Mesodermal cell (in vitro differentiated cells): ENCODE results near the gene RNU11. TPM values are rescaled to one million over a fixed set of nuclear protein-coding genes. Genes with fewer than 3 reads are reported as not detected.
A peak's percentile ranks its signal among the peaks of the same experiment; 100 is the strongest.

Experiments used
- H3K27ac ChIP-seq: 2 replicates; pipeline ENCODE4 v1.7.0; 2013; ENCODE audit warnings: mild to moderate bottlenecking, low read depth, low read length, moderate library complexity; ENCODE audit not compliant: severe bottlenecking
- H3K36me3 ChIP-seq: 2 replicates; pipeline ENCODE4 v1.7.1; 2013; ENCODE audit warnings: mild to moderate bottlenecking, low read length, moderate library complexity; ENCODE audit not compliant: control insufficient read depth, insufficient read depth
- H3K4me1 ChIP-seq: one replicate; pipeline ENCODE4 v1.7.1; 2013; ENCODE audit warnings: mild to moderate bottlenecking, low read length; ENCODE audit not compliant: insufficient read depth, control insufficient read depth, poor library complexity, severe bottlenecking
- H3K4me3 ChIP-seq: 2 replicates; pipeline ENCODE4 v1.7.0; 2013; ENCODE audit warnings: low read length, control low read depth, mild to moderate bottlenecking; ENCODE audit not compliant: insufficient read depth, poor library complexity, severe bottlenecking; ENCODE audit errors: extremely low read depth
- H3K9me3 ChIP-seq: 2 replicates; pipeline ENCODE4 v1.7.1; 2013; ENCODE audit warnings: mild to moderate bottlenecking, low read length, moderate library complexity; ENCODE audit not compliant: control insufficient read depth
- WGBS, 2 experiments: methylation state at CpG; one replicate each; pipeline ENCODE4 v1.1.5; 2013; ENCODE audit warnings: missing lambda C conversion rate in 2 of 2; ENCODE audit not compliant: insufficient coverage in 2 of 2; 5-methylcytosine and 5-hydroxymethylcytosine counted together
- polyA plus RNA-seq, 2 experiments: library from polyadenylated mRNA; stranded (reverse); fragments of 50-300 nt; gene quantifications; one replicate each; pipeline ENCODE4 v1.2.3, GENCODE V29; 2013

Gene RNU11
- polyA plus RNA-seq (2013, experiment 1 of 2) = 1,799 TPM
- polyA plus RNA-seq (2013, experiment 2 of 2) = 2,691 TPM

DNA sequence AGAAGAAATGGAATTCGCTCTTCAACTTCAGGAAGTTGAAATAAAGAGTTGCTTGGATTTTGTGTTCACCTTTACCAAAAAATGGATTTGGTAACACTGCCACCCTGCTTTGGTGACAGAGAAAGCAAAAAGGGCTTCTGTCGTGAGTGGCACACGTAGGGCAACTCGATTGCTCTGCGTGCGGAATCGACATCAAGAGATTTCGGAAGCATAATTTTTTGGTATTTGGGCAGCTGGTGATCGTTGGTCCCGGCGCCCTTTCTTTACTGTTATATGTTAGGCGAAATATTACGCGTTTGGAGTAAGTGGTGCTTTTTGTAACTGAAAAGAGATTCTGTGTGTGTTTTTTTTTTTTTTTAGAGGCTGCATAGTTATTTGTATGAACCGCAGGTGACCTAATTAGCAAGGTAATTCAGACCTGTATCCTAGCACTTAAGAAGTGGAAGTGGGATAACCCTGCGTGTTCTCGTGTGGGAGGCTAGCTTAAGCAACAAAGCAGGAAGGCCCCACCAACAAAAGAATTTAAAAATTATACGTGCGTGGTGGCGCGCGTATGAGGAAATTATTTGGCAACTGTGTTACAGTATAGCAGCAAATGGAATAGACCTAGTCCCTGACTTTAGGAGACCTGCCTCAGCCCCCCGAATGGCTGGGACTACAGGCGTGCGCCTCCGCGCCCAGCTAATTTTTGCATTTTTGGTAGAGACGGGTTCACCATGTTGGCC lies at the start of gene RNU11:
Gene RNU11 (plus strand): TSS at position 127 of the 725 bp plus-strand sequence.
- peak within 1 kb of the TSS; percentile 31 for H3K4me3 ChIP-seq
- H3K4me1 ChIP-seq = peaks cover 8% of the 10 kb centered on the region
- H3K27ac ChIP-seq = peak within 1 kb of the TSS; percentile 100
- H3K9me3 ChIP-seq = no peaks in the 10 kb centered on the region
- WGBS, 2 experiments = 8 to 10% methylated on average over 23 of the region's 28 CpGs
- no peaks in the 10 kb centered on the region for H3K36me3 ChIP-seq

DNA sequence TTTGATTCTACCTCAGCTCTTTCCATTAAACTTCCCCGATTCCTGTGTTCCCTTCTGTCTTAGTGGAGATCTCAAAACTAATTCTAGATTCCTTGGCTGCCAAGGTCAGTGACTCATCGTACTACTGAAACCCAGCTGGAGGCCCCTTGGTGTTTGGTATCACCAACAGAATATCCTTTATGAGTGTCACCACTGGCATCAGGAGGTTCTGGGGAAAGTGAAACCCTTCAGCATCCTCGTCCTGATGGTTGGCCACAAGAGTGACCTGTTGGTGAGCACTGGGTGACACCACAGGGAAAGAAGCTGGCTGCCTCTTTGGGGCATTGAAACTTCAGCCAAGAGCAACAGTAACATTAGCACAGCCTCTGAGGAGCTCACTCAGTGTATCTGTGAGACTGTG lies 46.7 kb upstream of the RNU11 start:
- Histone ChIP-seq H3K36me3 (peaks cover 29% of the 10 kb centered on the region), H3K4me1 (peaks cover 12% of the 10 kb centered on the region), H3K4me3 (no peak overlapping the region), H3K9me3 (no peaks in the 10 kb centered on the region), H3K27ac (no peak overlapping the region)
- 68 to 89% methylated on average over 3 of the region's 3 CpGs for WGBS, 2 experiments

DNA sequence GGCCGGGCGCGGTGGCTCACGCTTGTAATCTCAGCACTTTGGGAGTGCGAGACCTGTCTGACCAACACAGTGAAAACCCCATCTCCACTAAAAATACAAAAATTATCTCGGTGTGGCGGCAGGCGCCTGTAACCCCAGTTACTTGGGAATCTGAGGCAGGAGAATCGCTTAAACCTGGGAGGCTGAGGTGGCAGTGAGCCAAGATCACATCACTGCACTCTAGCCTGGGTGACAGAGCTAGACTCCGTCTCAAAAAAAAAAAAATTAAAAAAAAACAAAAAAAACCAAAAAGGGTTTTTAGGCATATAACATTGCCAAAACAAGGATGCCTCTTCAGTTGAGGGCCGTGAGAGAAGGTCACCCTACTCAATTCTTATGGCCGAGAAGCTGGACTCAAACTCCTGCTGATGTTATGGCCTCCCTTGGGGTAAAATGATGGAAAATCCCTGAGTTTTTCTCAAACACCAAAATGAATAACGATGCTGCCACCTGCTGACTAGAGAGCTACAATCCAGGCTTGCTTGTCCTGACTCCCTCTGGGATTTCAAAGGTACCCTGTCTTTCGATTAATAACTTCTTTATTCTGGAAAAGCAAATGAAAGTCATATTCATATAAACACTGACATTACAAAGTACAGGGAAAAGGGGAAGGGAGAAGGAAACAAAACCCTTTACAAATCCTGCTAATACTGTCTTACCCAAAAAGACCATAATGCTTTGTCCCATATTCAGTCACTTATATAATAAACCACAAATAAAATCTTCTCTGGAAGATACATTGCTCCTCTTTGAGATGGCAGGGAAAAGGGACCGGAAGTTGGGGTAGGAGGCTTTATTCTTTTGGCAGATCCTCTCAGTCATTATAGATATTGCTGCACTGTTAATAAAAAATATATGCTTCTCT lies 45.6 kb upstream of the RNU11 start:
- Histone ChIP-seq H3K4me3 (no peak overlapping the region), H3K27ac (no peak overlapping the region), H3K4me1 (peaks cover 12% of the 10 kb centered on the region), H3K36me3 (peaks cover 37% of the 10 kb centered on the region), H3K9me3 (no peaks in the 10 kb centered on the region)
- 68 to 75% methylated on average over 9 to 11 of the region's 15 CpGs for WGBS, 2 experiments

DNA sequence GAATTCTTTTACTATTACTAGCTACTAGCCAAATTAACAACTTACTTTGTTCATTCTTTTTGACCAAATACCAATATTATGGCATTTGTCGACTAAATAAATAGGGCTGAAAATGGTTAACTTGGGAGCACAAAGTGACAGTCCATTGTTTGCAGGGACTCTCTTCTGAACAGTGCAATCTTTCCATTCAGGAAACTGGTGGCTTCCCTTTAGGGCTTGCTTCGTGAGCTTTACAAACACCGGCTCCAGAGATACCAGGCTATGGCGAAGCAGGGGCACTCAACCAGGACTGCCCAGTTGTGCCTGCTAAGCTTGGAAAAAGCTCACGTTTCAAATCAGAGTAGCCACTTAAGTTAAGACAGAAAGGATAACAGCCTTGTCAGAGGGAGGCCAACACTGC lies 44.0 kb upstream of the RNU11 start:
- Histone ChIP-seq H3K4me1 (peaks cover 9% of the 10 kb centered on the region), H3K9me3 (no peaks in the 10 kb centered on the region), H3K36me3 (peaks cover 39% of the 10 kb centered on the region), H3K27ac (no peak overlapping the region), H3K4me3 (no peak overlapping the region)
- WGBS, 2 experiments = 84 to 98% methylated on average over 5 of the region's 5 CpGs

DNA sequence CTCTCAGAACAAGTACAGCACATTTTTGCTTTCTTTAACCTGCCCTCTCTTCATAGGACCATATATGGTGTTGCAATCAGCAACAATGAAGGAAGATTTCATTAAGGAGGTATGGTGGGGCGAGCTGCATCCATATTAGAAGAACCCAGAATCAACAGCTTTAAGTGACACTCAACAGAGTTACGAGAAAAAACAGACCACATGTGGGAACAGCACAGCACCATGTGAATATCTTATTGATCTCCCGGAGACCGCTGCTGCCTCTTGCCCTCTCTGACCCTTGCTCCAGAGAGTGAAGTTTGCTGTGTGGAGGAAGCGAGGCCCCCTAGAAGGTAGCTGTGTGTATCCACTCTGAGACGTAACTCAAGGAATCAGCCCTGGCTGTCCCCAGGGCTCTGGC lies 43.4 kb upstream of the RNU11 start:
- peaks cover 43% of the 10 kb centered on the region for H3K36me3 ChIP-seq
- H3K9me3 ChIP-seq = no peaks in the 10 kb centered on the region
- H3K27ac ChIP-seq = no peak overlapping the region
- peaks cover 9% of the 10 kb centered on the region for H3K4me1 ChIP-seq
- 86 to 88% methylated on average over 3 to 5 of the region's 6 CpGs for WGBS, 2 experiments
- no peak overlapping the region for H3K4me3 ChIP-seq

DNA sequence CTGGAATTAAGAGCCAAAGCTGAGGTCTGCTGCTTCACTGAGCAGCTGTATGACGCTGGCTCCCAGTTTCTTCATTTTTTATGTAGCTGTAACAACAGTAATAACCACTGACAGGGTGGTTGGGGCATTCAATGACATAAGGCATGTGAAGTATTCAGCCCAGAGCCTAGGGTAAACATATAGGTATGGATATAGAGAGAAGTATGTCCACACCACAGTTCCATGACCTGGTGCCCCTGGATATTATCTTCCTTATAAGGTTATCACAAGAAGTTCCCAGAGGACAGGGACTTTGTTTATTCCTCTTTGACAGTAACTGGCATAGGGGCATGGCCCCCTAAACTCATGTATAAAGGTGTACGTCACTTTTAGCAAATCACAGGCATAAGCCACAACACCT lies 41.6 kb upstream of the RNU11 start:
- Histone ChIP-seq H3K27ac (no peak overlapping the region), H3K4me1 (peaks cover 8% of the 10 kb centered on the region), H3K9me3 (no peaks in the 10 kb centered on the region), H3K4me3 (no peak overlapping the region), H3K36me3 (peaks cover 58% of the 10 kb centered on the region)
- WGBS, 2 experiments = 100% methylated on average over 1 of the region's 2 CpGs; no CpG with 5 or more reads in 1 of the 2 experiments

DNA sequence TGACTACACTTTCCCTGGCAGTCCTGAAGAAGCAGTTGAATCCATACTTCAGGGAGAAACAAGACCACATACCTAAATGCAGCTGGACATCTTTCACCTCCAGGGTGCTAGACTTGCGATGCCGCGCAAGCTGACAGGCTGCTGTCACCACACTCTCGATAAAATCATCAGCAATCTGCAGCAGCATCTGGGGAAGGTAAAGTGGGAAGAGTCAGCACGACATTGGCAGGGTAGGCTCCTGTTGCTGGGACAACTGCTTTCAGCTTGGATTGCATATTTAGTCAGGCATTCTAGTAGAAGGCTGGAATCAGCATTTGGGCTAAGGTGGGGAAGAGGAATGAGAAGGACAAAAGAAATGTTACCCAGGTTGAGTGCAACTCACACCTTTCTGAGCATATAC lies 35.2 kb upstream of the RNU11 start:
- Histone ChIP-seq H3K27ac (no peak overlapping the region), H3K4me3 (no peak overlapping the region)
- 84 to 98% methylated on average over 5 of the region's 5 CpGs for WGBS, 2 experiments

DNA sequence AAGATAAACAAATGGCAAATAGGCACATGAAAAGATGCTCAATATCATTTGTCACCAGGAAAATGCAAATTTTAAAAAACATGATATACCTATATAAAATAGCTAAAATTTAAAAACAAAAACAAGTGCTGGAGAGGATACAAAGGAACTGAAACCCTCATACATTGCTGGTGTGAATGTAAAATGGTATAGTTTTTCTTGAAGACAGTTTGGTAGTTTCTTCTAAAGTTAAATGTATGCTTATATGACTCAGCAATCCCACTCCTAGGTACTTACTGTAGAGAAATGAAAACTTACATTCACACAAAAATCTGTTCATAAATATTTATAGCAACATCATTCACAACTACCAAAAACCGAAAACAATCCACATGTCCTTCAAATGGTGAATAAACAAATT lies 16.7 kb upstream of the RNU11 start:
- H3K9me3 ChIP-seq = no peaks in the 10 kb centered on the region
- peaks cover 8% of the 10 kb centered on the region for H3K36me3 ChIP-seq
- no CpG with 5 or more reads among the region's 1 CpG for WGBS, 2 experiments
- H3K27ac ChIP-seq = no peak overlapping the region
- H3K4me3 ChIP-seq = no peak overlapping the region
- H3K4me1 ChIP-seq = no peaks in the 10 kb centered on the region

More for the DNA sequence above, 35.2 kb upstream of the RNU11 start:
- H3K9me3 ChIP-seq = no peaks in the 10 kb centered on the region
- H3K4me1 ChIP-seq = no peaks in the 10 kb centered on the region
- peaks cover 55% of the 10 kb centered on the region for H3K36me3 ChIP-seq

DNA sequence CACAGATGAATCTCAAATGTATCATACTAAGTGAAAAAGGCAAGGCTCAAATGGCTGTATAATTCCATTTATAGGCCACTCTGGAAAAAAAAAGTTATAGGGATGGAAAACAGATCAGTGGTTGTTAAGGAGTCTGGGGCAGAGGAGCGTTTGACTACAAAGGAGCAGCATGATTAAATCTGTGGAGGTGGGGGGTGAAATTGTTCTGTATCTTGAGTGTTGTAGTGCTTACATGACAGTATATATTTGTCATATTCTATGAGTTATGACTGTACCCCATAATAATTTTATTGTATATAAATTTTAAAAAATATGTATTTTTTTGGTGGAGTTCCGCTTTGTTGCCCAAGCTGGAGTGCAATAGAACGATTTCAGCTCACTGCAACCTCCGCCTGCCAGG lies 15.8 kb upstream of the RNU11 start:
- Histone ChIP-seq H3K27ac (no peak overlapping the region), H3K36me3 (peaks cover 8% of the 10 kb centered on the region)
- 91 to 94% methylated on average over 4 of the region's 4 CpGs for WGBS, 2 experiments

DNA sequence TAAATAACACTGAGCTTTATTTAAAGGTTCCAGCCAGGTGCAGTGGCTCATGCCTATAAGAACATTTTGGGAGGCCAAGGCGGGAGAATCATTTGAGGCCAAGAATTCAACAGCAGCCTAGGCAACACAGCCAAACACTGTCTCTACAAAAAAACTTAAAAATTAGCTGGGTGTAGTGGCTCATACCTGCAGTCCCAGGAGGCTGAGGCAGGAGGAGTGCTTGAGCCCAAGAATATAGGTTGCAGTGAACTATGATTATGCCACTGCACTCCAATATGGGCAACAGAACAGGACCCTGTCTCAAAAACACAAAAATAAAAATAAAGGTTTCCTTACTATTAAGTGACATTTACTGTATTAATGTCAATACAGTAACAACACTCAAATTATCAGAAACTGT lies 7.6 kb upstream of the RNU11 start:
- Histone ChIP-seq H3K4me1 (peaks cover 6% of the 10 kb centered on the region), H3K27ac (no peak overlapping the region), H3K9me3 (no peaks in the 10 kb centered on the region), H3K36me3 (no peaks in the 10 kb centered on the region), H3K4me3 (no peak overlapping the region)
- no CpG with 5 or more reads among the region's 1 CpG for WGBS, 2 experiments

More for the DNA sequence above, 15.8 kb upstream of the RNU11 start:
- no peaks in the 10 kb centered on the region for H3K4me1 ChIP-seq
- no peak overlapping the region for H3K4me3 ChIP-seq
- no peaks in the 10 kb centered on the region for H3K9me3 ChIP-seq
